Measurements from ENCODE around the gene CEP95.

- TF ChIP-seq POLR2A (IDR thresholded peaks at IDR 0.05; ENCODE audit: borderline replicate concordance, extremely low read depth, insufficient read depth, insufficient read length) (no peak), ZFX (IDR thresholded peaks at IDR 0.05) (no peak), TCF7L2 (IDR thresholded peaks at IDR 0.05; ENCODE audit: borderline replicate concordance, extremely low read depth, insufficient read depth, insufficient read length) (no peak), EZH2 (IDR thresholded peaks at IDR 0.05) (no peak), ZNF274 (IDR thresholded peaks at IDR 0.05; ENCODE audit: low read depth, low read length) (no peak), JUND (IDR thresholded peaks at IDR 0.05) (no peak), EZH2phosphoT487 (IDR thresholded peaks at IDR 0.05; ENCODE audit: borderline replicate concordance) (no peak), YY1 (IDR thresholded peaks at IDR 0.05; ENCODE audit: extremely low read depth, insufficient replicate concordance, low read depth, low read length) (no peak)
- TF ChIP-seq, protein P1, sequence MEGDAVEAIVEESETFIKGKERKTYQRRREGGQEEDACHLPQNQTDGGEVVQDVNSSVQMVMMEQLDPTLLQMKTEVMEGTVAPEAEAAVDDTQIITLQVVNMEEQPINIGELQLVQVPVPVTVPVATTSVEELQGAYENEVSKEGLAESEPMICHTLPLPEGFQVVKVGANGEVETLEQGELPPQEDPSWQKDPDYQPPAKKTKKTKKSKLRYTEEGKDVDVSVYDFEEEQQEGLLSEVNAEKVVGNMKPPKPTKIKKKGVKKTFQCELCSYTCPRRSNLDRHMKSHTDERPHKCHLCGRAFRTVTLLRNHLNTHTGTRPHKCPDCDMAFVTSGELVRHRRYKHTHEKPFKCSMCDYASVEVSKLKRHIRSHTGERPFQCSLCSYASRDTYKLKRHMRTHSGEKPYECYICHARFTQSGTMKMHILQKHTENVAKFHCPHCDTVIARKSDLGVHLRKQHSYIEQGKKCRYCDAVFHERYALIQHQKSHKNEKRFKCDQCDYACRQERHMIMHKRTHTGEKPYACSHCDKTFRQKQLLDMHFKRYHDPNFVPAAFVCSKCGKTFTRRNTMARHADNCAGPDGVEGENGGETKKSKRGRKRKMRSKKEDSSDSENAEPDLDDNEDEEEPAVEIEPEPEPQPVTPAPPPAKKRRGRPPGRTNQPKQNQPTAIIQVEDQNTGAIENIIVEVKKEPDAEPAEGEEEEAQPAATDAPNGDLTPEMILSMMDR (IDR thresholded peaks at IDR 0.05 in 2 of 3, conservative IDR thresholded peaks at IDR 0.05 in 1 of 3; ENCODE audit: borderline replicate concordance in 1 of 3, insufficient read depth in 1 of 3, low read depth in 2 of 3, low read length in 2 of 3): no peak
Observed at GRCh38 chr17:64564098-64564497, 57.3 kb downstream of the CEP95 start.

All from HCT116 (cell line).